DMS53 treated with DMSO at 0.1 percent for 48 hours (cell line): ENCODE measurements around the gene SEC61B.
A peak's percentile ranks its signal among the peaks of the same experiment; 100 is the strongest.
"Not testable (repeated sequence)": the region's sequence is repeated elsewhere in the genome, so short reads cannot be mapped to it uniquely, and the experiment has no call there.

Experiments
- DNase-seq: peaks from one replicate; lab custom pipeline; 2025; ENCODE audit not compliant: unreplicated experiment; lab: John Stamatoyannopoulos, UW

Gene SEC61B

GRCh38 chr9:99190597-99191283 lies 31.3 kb upstream of the SEC61B start:
- no peak for DNase-seq

DNA sequence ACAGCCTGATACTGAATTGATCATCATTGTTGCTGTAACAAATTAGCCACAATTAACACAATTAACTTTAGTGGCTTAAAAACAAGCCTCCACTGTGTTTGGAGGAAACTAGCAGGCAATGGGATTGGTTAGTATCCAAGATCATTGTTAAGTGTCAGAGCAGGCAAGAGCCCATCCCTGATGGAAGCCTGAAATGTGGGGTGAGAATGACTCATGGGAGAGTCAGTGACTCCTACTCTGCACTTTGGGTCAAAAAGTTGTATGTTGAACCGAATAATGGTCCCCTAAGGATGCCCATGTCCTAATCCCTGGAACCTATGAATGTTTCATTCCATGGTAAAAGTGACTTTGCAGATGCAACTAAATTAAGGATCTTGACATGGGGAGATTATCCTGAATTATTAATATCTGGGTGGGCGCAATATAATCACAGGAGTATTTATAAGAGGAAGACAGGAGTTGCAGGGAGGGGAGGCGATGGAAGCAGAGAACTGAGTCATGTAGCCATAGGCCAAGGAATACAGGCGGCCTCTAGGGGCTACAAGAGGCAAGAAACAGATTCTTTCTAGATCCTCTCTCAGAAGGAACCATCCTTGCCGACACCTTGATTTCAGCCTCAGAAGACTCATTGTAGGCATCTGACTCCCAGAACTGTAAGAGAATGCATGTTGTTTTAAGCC lies 29.2 kb upstream of the SEC61B start:
- no peak for DNase-seq

GRCh38 chr9:99193466-99193821 lies 28.6 kb upstream of the SEC61B start:
- DNase-seq = no peak

- not testable (repeated sequence) for DNase-seq
Observed at GRCh38 chr9:99196484-99196883, 25.6 kb upstream of the SEC61B start.

DNA sequence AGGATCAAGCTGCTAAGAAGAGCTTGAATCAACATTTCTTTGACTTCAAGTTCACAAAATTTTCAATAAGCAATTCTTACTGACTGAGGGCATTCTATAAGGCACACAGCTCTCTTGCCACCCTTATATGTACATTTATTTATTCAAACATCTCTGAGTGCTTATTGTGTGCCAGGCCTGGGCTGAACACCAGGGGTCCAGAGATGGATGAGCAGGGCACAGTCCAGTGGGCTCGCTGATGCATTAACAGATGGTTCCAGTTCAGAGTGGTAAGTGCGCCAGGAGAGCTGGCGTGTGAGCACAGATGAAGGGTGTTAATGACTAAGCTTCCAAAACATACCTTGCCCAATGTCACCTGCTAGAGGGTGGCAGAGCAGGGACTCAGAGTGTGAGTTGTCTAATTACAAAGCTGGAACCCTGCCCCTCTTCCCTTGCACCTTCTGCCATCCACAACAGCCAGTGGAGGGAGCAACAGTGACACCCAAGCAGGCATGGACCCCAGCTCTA lies 24.9 kb upstream of the SEC61B start:
- DNase-seq = no peak

- no peak for DNase-seq
Observed at GRCh38 chr9:99197987-99198386, 24.1 kb upstream of the SEC61B start.

- peak; percentile 19 for DNase-seq
Observed at GRCh38 chr9:99199938-99200539, 22.0 kb upstream of the SEC61B start.

- DNase-seq = no peak
Observed at GRCh38 chr9:99201603-99202002, 20.5 kb upstream of the SEC61B start.

DNA sequence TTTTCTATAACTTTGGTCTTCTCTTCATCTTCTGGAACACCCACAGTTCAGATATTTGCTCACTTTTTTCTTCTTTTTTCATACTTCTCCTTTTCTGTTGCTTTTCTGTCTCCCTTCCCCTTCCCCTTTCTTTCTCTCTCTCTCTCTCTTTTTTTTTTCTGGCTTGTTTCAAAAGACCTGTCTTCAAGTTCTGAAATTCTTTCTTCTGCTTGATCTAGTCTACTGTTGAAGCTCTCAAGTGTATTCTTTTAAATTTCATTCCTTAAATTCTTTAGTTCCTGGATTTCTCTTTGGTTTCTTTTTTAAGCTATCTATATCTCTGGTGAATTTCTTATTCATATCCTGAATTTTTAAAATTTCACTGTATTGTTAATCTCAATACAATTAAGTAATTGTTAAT lies 11.5 kb upstream of the SEC61B start:
- DNase-seq = no peak

- DNase-seq = no peak
Observed at GRCh38 chr9:99211746-99212145, 10.3 kb upstream of the SEC61B start.

DNA sequence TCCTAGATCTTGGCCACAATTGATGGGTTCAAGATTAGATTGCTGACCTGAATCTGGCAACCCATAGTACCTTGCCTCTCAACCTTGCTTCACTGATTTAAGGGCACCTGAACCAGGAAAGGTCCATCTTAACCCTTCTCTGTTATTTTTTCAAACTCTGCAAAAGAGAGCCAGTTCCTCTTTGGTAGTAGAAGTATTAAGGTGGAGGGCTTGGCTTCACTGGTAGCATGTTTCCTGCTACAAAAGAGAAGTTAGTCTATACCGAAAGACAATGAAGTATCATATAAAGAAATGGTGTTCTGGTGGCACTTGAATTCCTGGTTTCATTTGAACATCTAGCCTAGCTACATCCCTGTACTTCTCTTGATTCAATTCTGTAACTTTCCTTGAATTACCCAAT lies 8.9 kb upstream of the SEC61B start:
- no peak for DNase-seq

- no peak for DNase-seq
Observed at GRCh38 chr9:99216073-99216472, 6.0 kb upstream of the SEC61B start.

DNA sequence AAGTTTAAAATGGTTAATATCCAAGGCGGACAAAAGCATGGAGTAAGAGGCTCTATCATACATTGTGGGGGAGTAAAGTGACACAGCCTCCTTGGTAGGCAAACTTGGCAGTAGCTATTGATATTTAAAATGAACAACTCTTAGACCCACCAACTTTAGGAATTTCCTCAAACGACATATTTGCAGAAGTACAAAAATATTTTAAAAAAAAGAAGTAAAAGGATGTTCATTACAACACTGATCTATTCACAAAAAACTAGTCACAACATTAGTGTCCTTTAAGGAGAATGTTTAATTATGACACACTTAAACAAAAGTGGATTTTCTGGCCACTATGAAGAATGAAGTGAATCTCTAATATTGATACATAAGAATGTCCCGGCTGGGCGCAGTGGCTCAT lies 2.1 kb upstream of the SEC61B start:
- no peak for DNase-seq

- no peak for DNase-seq
Observed at GRCh38 chr9:99221266-99221620, 839 bp upstream of the SEC61B start.

DNA sequence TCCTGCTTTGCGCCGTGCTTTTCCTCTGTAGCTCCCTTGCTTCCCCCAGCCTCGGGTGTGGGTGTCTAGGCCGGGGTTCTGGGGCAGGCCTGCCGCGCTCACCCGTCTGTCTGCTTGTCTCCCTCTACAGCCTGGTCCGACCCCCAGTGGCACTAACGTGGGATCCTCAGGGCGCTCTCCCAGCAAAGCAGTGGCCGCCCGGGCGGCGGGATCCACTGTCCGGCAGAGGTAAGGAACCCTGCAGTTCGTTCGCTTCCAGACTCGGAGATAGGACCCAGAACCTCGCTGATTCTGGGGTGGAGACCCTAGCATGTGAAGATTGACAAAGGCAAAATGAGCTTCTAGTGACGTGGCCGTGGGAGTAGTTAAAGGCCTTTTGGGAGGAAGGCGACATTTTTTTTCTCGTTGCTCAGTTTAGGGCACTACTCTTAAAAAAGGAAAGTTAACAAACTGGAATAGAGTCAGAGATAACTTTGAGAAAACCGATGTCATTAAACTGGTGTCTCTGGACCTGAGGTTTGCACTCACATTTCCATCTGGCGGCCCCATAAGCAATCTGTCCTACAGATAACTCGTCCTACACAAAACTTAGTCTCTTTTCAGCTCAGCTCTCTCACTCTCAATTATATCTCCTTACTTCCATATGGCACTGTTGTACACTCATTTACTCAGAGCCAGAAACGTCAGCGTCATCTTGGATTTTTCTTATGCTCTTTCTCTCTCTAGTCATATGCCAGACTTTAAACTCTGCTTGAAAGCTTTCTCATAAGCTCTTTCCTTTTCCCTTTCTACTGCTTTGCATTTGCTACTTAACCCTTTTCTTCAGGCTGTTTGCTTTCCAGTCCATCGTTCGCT lies 561 bp downstream of the SEC61B start:
- no peak for DNase-seq

GRCh38 chr9:99224445-99224844 lies 2.4 kb downstream of the SEC61B start:
- DNase-seq = no peak

- no peak for DNase-seq
Observed at GRCh38 chr9:99226054-99226453, 4.0 kb downstream of the SEC61B start.

- no peak for DNase-seq
Observed at GRCh38 chr9:99230206-99230605, 8.1 kb downstream of the SEC61B start.

GRCh38 chr9:99231711-99232110 lies 9.6 kb downstream of the SEC61B start:
- no peak for DNase-seq

DNA sequence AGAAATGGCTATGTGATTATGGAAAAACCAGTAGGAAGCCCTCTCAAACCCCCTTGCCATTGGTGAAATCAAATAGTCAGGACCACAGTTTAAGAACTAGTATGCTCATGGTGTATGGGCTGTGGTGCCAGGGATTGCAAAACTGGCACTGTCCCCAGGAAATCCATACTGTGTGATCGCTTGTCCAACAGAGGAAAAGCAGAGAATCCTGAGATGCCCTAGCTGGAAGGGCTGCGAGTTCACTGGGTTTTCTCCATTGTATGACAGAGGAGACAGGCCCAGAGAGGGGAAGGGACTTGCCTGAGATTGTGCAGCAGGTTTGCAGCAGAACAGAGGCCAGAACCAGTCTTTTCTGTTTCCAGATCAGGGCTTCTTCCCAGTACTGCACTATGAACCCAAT lies 12.5 kb downstream of the SEC61B start:
- no peak for DNase-seq

DNA sequence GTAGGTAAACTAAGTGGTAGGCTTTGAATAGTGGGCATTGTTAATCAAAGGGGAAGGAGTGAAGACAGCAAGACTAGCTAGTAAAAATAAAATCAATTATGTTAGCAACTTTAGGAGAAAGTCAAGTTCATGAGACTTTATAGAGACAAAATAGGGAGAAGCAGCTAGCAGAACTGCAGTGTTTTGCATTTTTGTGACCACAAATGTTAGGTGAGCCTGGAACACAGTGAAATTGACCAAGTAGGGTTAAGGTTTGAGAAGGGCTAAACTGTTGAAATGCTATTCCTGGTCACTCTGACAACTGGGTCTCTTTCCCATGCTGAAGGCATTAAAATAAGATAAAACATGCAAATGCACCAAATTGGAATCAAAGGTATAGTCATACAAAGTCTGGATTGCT lies 13.0 kb downstream of the SEC61B start:
- no peak for DNase-seq
